Measurements from ENCODE around the gene CAMK1D. TPM values are rescaled to one million over a fixed set of nuclear protein-coding genes. Genes with fewer than 3 reads are reported as not detected.

The CAMK1D gene
- total and polyA plus RNA-seq, 5 donors, result 15.2 to 44.1 (median 26.6) TPM

DNA sequence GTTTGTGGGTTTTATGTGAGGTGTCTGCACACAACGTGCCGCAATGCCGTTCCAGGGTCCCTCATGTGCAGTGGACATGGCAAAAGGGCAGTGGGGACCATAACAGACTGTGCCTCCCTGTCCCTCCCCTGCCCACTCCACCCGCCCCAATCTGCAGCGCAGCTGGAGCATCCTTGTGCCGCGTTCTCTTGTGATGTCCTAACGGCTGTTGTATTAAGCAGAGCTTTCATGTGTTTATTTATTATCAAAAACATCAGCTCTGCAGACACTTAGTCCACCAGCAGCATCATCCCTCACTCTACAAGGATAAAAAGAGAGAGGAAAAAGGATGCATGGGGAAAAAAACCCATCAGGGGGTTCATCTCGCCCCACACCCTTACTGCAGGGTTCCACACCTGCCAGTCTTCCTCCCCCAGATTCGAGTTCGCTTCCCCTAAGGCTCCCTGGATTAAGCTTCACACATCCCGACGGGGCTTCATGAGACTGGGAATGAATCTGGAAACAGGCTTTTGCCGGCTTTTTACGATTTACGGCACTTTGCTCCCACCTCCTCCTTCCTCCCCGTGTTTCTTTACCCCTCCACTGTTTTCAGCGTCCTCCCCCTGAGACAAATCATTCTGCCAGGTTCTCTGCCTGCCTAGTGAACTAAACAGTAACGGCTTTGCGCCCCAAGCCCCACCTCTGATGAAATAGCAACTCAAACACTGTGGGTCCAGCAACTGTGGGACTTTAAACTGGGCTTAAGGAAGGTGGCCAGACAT lies 301.4 kb downstream of the CAMK1D start:
- Histone ChIP-seq H3K4me1 (ENCODE audit: control insufficient read depth, insufficient read depth, low read length) (no peaks in the 10 kb centered on the region), H3K9me3 (ENCODE audit: control insufficient read depth, low read length) (no peaks in the 10 kb centered on the region), H3K4me3 (ENCODE audit: low read length) (no peak overlapping the region), H3K27me3 (ENCODE audit: control insufficient read depth, insufficient read depth) (no peaks in the 10 kb centered on the region), H3K27ac (ENCODE audit: low read length) (no peak overlapping the region)
- 81% methylated on average over 20 of the region's 20 CpGs for WGBS
- no peak for DNase-seq
- ATAC-seq, result no peak
- intact Hi-C loops (cut with DNase I), result loop anchor here in 2 of 4 donors (10.0 kb wide), 1 partner anchor 386 kb away; no protein-coding TSS in a partner anchor

GRCh38 chr10:12655940-12656339 lies 306.6 kb downstream of the CAMK1D start:
- no peak overlapping the region for H3K4me3 ChIP-seq (ENCODE audit: low read length)
- WGBS, result 81% methylated on average over 2 of the region's 2 CpGs
- no peaks in the 10 kb centered on the region for H3K9me3 ChIP-seq (ENCODE audit: control insufficient read depth, low read length)
- H3K27ac ChIP-seq (ENCODE audit: low read length), result no peak overlapping the region
- DNase-seq, result no peak
- ATAC-seq, result peak in 1 of 2 donors; percentile 33
- H3K27me3 ChIP-seq (ENCODE audit: control insufficient read depth, insufficient read depth), result no peaks in the 10 kb centered on the region
- no peaks in the 10 kb centered on the region for H3K4me1 ChIP-seq (ENCODE audit: control insufficient read depth, insufficient read depth, low read length)
- intact Hi-C loops (cut with DNase I), result loop anchor here in 2 of 4 donors (10.0 kb wide), 1 partner anchor 391 kb away; no protein-coding TSS in a partner anchor

- no peaks in the 10 kb centered on the region for H3K4me1 ChIP-seq (ENCODE audit: control insufficient read depth, insufficient read depth, low read length)
- H3K4me3 ChIP-seq (ENCODE audit: low read length), result no peak overlapping the region
- intact Hi-C loops (cut with DNase I), result loop anchor here in 2 of 4 donors (10.0 kb wide), 1 partner anchor 392 kb away; no protein-coding TSS in a partner anchor
- H3K9me3 ChIP-seq (ENCODE audit: control insufficient read depth, low read length), result no peaks in the 10 kb centered on the region
- ATAC-seq (peak; percentile 44 to 51), DNase-seq (no peak)
- H3K27me3 ChIP-seq (ENCODE audit: control insufficient read depth, insufficient read depth), result no peaks in the 10 kb centered on the region
- H3K27ac ChIP-seq (ENCODE audit: low read length), result no peak overlapping the region
- 85% methylated on average over 4 of the region's 4 CpGs for WGBS
Observed at GRCh38 chr10:12656518-12657142, 307.3 kb downstream of the CAMK1D start.

DNA sequence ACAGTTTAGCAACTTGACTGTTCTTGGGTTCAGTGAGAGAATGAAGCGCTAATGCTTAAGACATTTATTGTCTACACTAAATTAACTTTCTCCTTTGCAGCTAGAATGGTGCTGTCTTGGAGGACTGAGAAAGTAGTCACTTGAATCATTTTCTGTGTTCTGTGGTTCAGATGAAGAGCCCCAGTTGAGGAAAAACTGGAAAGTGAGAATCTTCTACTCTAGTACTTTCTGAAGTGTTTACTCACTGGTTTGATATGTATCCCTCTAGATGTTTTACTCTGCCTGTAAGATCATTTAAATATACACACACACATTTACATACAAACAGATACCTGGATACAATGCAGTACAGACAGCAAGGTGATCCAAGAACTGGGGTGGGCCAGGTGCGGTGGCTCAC lies 308.1 kb downstream of the CAMK1D start:
- DNase-seq (no peak), ATAC-seq (no peak)
- no peaks in the 10 kb centered on the region for H3K4me1 ChIP-seq (ENCODE audit: control insufficient read depth, insufficient read depth, low read length)
- no peaks in the 10 kb centered on the region for H3K27me3 ChIP-seq (ENCODE audit: control insufficient read depth, insufficient read depth)
- no peak overlapping the region for H3K4me3 ChIP-seq (ENCODE audit: low read length)
- intact Hi-C loops (cut with DNase I), result loop anchor here in 2 of 4 donors (10.0 kb wide), 1 partner anchor 393 kb away; no protein-coding TSS in a partner anchor
- no peaks in the 10 kb centered on the region for H3K9me3 ChIP-seq (ENCODE audit: control insufficient read depth, low read length)
- 84% methylated on average over 2 of the region's 2 CpGs for WGBS
- no peak overlapping the region for H3K27ac ChIP-seq (ENCODE audit: low read length)

GRCh38 chr10:12658526-12658925 lies 309.2 kb downstream of the CAMK1D start:
- Histone ChIP-seq H3K27ac (ENCODE audit: low read length) (no peak overlapping the region), H3K4me3 (ENCODE audit: low read length) (no peak overlapping the region), H3K4me1 (ENCODE audit: control insufficient read depth, insufficient read depth, low read length) (no peaks in the 10 kb centered on the region), H3K27me3 (ENCODE audit: control insufficient read depth, insufficient read depth) (no peaks in the 10 kb centered on the region), H3K9me3 (ENCODE audit: control insufficient read depth, low read length) (no peaks in the 10 kb centered on the region)
- intact Hi-C loops (cut with DNase I), result loop anchor here in 2 of 4 donors (10.0 kb wide), 1 partner anchor 394 kb away; no protein-coding TSS in a partner anchor
- 83% methylated on average over 6 of the region's 6 CpGs for WGBS
- DNase-seq, result no peak
- ATAC-seq, result no peak

DNA sequence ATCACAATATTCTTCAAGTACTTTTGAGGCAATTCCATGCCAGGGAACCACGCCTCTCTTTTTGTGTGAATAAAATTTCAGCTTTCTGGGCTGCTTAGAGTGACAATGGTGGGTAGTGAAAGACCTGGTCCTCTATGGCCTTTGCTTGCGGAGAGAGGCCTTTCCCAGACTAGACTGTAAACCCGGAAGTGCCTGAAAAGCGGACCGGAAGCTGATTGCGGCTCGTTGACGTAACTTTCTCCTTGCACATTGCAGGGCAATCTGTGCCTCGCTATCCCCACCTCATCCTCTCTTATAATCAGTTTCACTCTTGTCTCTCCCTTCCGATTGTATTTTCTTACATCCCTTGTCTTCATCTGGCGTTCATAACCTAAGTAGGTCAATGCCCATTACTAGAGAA lies 310.4 kb downstream of the CAMK1D start:
- Histone ChIP-seq H3K4me3 (ENCODE audit: low read length) (no peak overlapping the region), H3K9me3 (ENCODE audit: control insufficient read depth, low read length) (no peaks in the 10 kb centered on the region), H3K4me1 (ENCODE audit: control insufficient read depth, insufficient read depth, low read length) (no peaks in the 10 kb centered on the region), H3K27ac (ENCODE audit: low read length) (no peak overlapping the region), H3K27me3 (ENCODE audit: control insufficient read depth, insufficient read depth) (no peaks in the 10 kb centered on the region)
- no peak for ATAC-seq
- no peak for DNase-seq
- intact Hi-C loops (cut with DNase I), result loop anchor here in 2 of 4 donors (10.0 kb wide), 1 partner anchor 395 kb away; no protein-coding TSS in a partner anchor
- 80% methylated on average over 11 of the region's 11 CpGs for WGBS

DNA sequence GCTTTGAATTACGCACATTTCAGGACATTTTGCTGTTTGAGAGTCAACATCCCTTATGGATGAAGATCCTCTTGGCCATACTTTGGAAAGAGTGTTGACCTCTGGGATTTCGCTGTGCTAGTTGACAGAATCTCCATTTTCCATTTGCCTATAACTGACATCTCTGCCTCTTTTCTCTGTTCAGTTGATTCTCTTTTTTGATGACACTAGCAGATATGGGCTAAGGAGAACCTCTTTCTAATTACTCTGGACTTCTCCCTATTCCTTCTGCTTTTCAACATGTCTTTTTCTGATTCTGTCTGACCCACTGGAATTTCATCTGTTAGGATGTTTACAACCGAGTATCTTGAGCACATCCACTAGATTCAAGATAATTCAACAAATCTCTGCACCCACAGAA lies 311.5 kb downstream of the CAMK1D start:
- H3K4me1 ChIP-seq (ENCODE audit: control insufficient read depth, insufficient read depth, low read length), result no peaks in the 10 kb centered on the region
- intact Hi-C loops (cut with DNase I), result no loop called here
- H3K27me3 ChIP-seq (ENCODE audit: control insufficient read depth, insufficient read depth), result no peaks in the 10 kb centered on the region
- WGBS, result 97% methylated on average over 3 of the region's 3 CpGs
- DNase-seq (no peak), ATAC-seq (no peak)
- no peak overlapping the region for H3K27ac ChIP-seq (ENCODE audit: low read length)
- H3K9me3 ChIP-seq (ENCODE audit: control insufficient read depth, low read length), result no peaks in the 10 kb centered on the region
- no peak overlapping the region for H3K4me3 ChIP-seq (ENCODE audit: low read length)

- ATAC-seq (no peak), DNase-seq (no peak)
- Histone ChIP-seq H3K27me3 (ENCODE audit: control insufficient read depth, insufficient read depth) (no peaks in the 10 kb centered on the region), H3K4me3 (ENCODE audit: low read length) (no peak overlapping the region), H3K4me1 (ENCODE audit: control insufficient read depth, insufficient read depth, low read length) (no peaks in the 10 kb centered on the region), H3K27ac (ENCODE audit: low read length) (no peak overlapping the region), H3K9me3 (ENCODE audit: control insufficient read depth, low read length) (no peaks in the 10 kb centered on the region)
- 69% methylated on average over 1 of the region's 1 CpG for WGBS
- intact Hi-C loops (cut with DNase I), result no loop called here
Observed at GRCh38 chr10:12661671-12662070, 312.3 kb downstream of the CAMK1D start.

GRCh38 chr10:12663863-12664262 lies 314.5 kb downstream of the CAMK1D start:
- H3K9me3 ChIP-seq (ENCODE audit: control insufficient read depth, low read length), result no peaks in the 10 kb centered on the region
- intact Hi-C loops (cut with DNase I), result no loop called here
- no peak overlapping the region for H3K4me3 ChIP-seq (ENCODE audit: low read length)
- H3K4me1 ChIP-seq (ENCODE audit: control insufficient read depth, insufficient read depth, low read length), result no peaks in the 10 kb centered on the region
- no peak for ATAC-seq
- DNase-seq, result no peak
- 96% methylated on average over 1 of the region's 1 CpG for WGBS
- no peak overlapping the region for H3K27ac ChIP-seq (ENCODE audit: low read length)
- no peaks in the 10 kb centered on the region for H3K27me3 ChIP-seq (ENCODE audit: control insufficient read depth, insufficient read depth)

DNA sequence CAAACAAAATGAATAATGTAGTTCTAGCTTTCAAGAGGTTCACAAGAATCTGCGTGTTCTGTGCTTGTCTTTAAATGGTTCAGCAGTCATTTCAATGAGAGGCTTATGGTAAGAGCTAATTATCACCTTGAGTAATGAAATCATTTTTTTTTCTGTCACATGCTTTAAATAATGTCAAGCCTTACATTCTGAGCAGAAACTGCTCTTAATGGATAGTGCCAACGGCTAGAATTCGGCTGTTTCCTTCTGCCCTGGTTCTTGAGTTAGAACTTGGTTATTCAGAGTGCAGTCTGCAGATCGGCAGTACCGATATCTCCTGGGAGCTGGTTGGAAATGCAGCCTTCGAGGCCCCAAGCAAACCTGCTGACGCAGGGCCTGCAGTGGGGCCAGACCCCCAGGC lies 316.2 kb downstream of the CAMK1D start:
- Histone ChIP-seq H3K27ac (ENCODE audit: low read length) (no peak overlapping the region), H3K4me1 (ENCODE audit: control insufficient read depth, insufficient read depth, low read length) (no peaks in the 10 kb centered on the region), H3K27me3 (ENCODE audit: control insufficient read depth, insufficient read depth) (no peaks in the 10 kb centered on the region), H3K4me3 (ENCODE audit: low read length) (no peak overlapping the region), H3K9me3 (ENCODE audit: control insufficient read depth, low read length) (no peaks in the 10 kb centered on the region)
- WGBS, result 88% methylated on average over 7 of the region's 7 CpGs
- ATAC-seq (no peak), DNase-seq (no peak)
- intact Hi-C loops (cut with DNase I), result no loop called here

DNA sequence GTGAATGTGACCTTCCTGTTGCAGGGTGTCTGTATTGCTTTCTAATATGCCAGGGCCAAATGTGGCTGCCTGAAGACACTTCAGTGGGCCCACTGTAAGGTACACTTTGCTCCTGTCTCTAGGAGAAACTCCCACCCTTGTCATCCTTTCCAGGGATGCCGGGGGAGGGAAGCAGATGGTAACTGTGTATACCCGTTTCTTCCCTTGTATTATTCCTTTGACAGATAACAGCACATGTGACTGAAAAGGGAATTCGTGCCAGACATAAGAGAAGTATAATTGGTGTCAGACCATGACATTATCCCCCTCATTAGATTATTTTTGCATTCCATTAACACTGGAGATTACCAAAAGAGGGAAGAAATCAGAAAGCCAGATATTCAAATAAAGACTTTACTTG lies 317.7 kb downstream of the CAMK1D start:
- no peak overlapping the region for H3K27ac ChIP-seq (ENCODE audit: low read length)
- intact Hi-C loops (cut with DNase I), result no loop called here
- ATAC-seq, result no peak

More for the DNA sequence above, 317.7 kb downstream of the CAMK1D start:
- WGBS, result 56% methylated on average over 3 of the region's 3 CpGs
- H3K4me3 ChIP-seq (ENCODE audit: low read length), result no peak overlapping the region
- no peaks in the 10 kb centered on the region for H3K4me1 ChIP-seq (ENCODE audit: control insufficient read depth, insufficient read depth, low read length)
- DNase-seq, result no peak
- H3K9me3 ChIP-seq (ENCODE audit: control insufficient read depth, low read length), result no peaks in the 10 kb centered on the region
- no peaks in the 10 kb centered on the region for H3K27me3 ChIP-seq (ENCODE audit: control insufficient read depth, insufficient read depth)
